Ectodermal cell (in vitro differentiated cells): Measurements from ENCODE around the gene WDFY2.

Experiments
- H3K27ac ChIP-seq: 2 replicates; pipeline ENCODE4 v1.7.0; 2013; ENCODE audit warnings: mild to moderate bottlenecking, low read depth, low read length; ENCODE audit not compliant: insufficient read depth, poor library complexity, severe bottlenecking
- H3K27me3 ChIP-seq: 2 replicates; pipeline ENCODE4 v1.7.0; 2013; ENCODE audit warnings: mild to moderate bottlenecking, low read length; ENCODE audit not compliant: insufficient read depth, control insufficient read depth, poor library complexity, severe bottlenecking
- H3K36me3 ChIP-seq: one replicate; pipeline ENCODE4 v1.7.0; 2013; ENCODE audit warnings: low read length; ENCODE audit not compliant: control insufficient read depth, insufficient read depth
- H3K4me1 ChIP-seq: one replicate; pipeline ENCODE4 v1.7.0; 2013; ENCODE audit warnings: low read length; ENCODE audit not compliant: control insufficient read depth, insufficient read depth
- H3K4me3 ChIP-seq: 2 replicates; pipeline ENCODE4 v1.7.0; 2013; ENCODE audit warnings: low read depth, low read length, control low read depth; ENCODE audit not compliant: insufficient read depth
- H3K9me3 ChIP-seq: 2 replicates; pipeline ENCODE4 v1.7.0; 2013; ENCODE audit warnings: mild to moderate bottlenecking, low read length, moderate library complexity; ENCODE audit not compliant: control insufficient read depth
- WGBS, 2 experiments: methylation state at CpG; one replicate each; pipeline ENCODE4 v1.1.7; 2013; ENCODE audit warnings: missing lambda C conversion rate in 2 of 2; 5-methylcytosine and 5-hydroxymethylcytosine counted together

The WDFY2 gene

GRCh38 chr13:51767100-51767499, 182.8 kb downstream of the WDFY2 start:
- 90 to 92% methylated on average over 8 of the region's 8 CpGs for WGBS, 2 experiments
- no peak overlapping the region for H3K27ac ChIP-seq
- no peaks in the 10 kb centered on the region for H3K9me3 ChIP-seq
- H3K36me3 ChIP-seq: peaks cover 4% of the 10 kb centered on the region
- no peaks in the 10 kb centered on the region for H3K27me3 ChIP-seq
- no peaks in the 10 kb centered on the region for H3K4me1 ChIP-seq
- no peak overlapping the region for H3K4me3 ChIP-seq

GRCh38 chr13:51768378-51768921, 184.2 kb downstream of the WDFY2 start:
- Histone ChIP-seq H3K9me3 (no peaks in the 10 kb centered on the region), H3K4me1 (no peaks in the 10 kb centered on the region), H3K36me3 (peaks cover 4% of the 10 kb centered on the region), H3K27me3 (no peaks in the 10 kb centered on the region), H3K4me3 (no peak overlapping the region), H3K27ac (no peak overlapping the region)
- 74 to 76% methylated on average over 15 of the region's 15 CpGs for WGBS, 2 experiments

GRCh38 chr13:51768976-51769375, 184.7 kb downstream of the WDFY2 start:
- peaks cover 4% of the 10 kb centered on the region for H3K36me3 ChIP-seq
- no peaks in the 10 kb centered on the region for H3K4me1 ChIP-seq
- no peaks in the 10 kb centered on the region for H3K9me3 ChIP-seq
- no peak overlapping the region for H3K4me3 ChIP-seq
- WGBS, 2 experiments: 91 to 93% methylated on average over 18 to 19 of the region's 19 CpGs
- H3K27ac ChIP-seq: no peak overlapping the region
- no peaks in the 10 kb centered on the region for H3K27me3 ChIP-seq

- Histone ChIP-seq H3K9me3 (no peaks in the 10 kb centered on the region), H3K27ac (no peak overlapping the region)
- 85 to 90% methylated on average over 11 of the region's 11 CpGs for WGBS, 2 experiments
Observed at GRCh38 chr13:51769455-51770127, 185.3 kb downstream of the WDFY2 start.

GRCh38 chr13:51770160-51770559, 185.9 kb downstream of the WDFY2 start:
- WGBS, 2 experiments: 90 to 95% methylated on average over 6 of the region's 6 CpGs
- no peaks in the 10 kb centered on the region for H3K4me1 ChIP-seq
- H3K4me3 ChIP-seq: no peak overlapping the region
- no peaks in the 10 kb centered on the region for H3K27me3 ChIP-seq
- peaks cover 4% of the 10 kb centered on the region for H3K36me3 ChIP-seq
- H3K9me3 ChIP-seq: no peaks in the 10 kb centered on the region
- no peak overlapping the region for H3K27ac ChIP-seq

More at GRCh38 chr13:51769455-51770127, 185.3 kb downstream of the WDFY2 start:
- H3K36me3 ChIP-seq: peaks cover 4% of the 10 kb centered on the region
- no peaks in the 10 kb centered on the region for H3K4me1 ChIP-seq
- no peaks in the 10 kb centered on the region for H3K27me3 ChIP-seq
- H3K4me3 ChIP-seq: no peak overlapping the region

- peaks cover 4% of the 10 kb centered on the region for H3K36me3 ChIP-seq
- 93 to 94% methylated on average over 11 of the region's 11 CpGs for WGBS, 2 experiments
- no peak overlapping the region for H3K4me3 ChIP-seq
- no peaks in the 10 kb centered on the region for H3K4me1 ChIP-seq
- no peaks in the 10 kb centered on the region for H3K9me3 ChIP-seq
- H3K27me3 ChIP-seq: no peaks in the 10 kb centered on the region
- no peak overlapping the region for H3K27ac ChIP-seq
Observed at GRCh38 chr13:51770681-51771417, 186.6 kb downstream of the WDFY2 start.

- no peak overlapping the region for H3K4me3 ChIP-seq
- 89 to 92% methylated on average over 17 of the region's 17 CpGs for WGBS, 2 experiments
- no peaks in the 10 kb centered on the region for H3K27me3 ChIP-seq
Observed at GRCh38 chr13:51771418-51772104, 187.3 kb downstream of the WDFY2 start.

GRCh38 chr13:51772105-51772455, 187.8 kb downstream of the WDFY2 start:
- no peaks in the 10 kb centered on the region for H3K9me3 ChIP-seq
- WGBS, 2 experiments: 89 to 92% methylated on average over 9 of the region's 9 CpGs

More at GRCh38 chr13:51771418-51772104, 187.3 kb downstream of the WDFY2 start:
- Histone ChIP-seq H3K27ac (no peak overlapping the region), H3K9me3 (no peaks in the 10 kb centered on the region), H3K4me1 (no peaks in the 10 kb centered on the region), H3K36me3 (no peaks in the 10 kb centered on the region)

GRCh38 chr13:51772781-51773180, 188.5 kb downstream of the WDFY2 start:
- Histone ChIP-seq H3K27ac (no peak overlapping the region), H3K4me1 (no peaks in the 10 kb centered on the region), H3K36me3 (no peaks in the 10 kb centered on the region), H3K4me3 (no peak overlapping the region), H3K9me3 (no peaks in the 10 kb centered on the region), H3K27me3 (no peaks in the 10 kb centered on the region)
- WGBS, 2 experiments: 96% methylated on average over 6 of the region's 6 CpGs

More at GRCh38 chr13:51772105-51772455, 187.8 kb downstream of the WDFY2 start:
- Histone ChIP-seq H3K4me3 (no peak overlapping the region), H3K4me1 (no peaks in the 10 kb centered on the region), H3K27me3 (no peaks in the 10 kb centered on the region), H3K36me3 (no peaks in the 10 kb centered on the region), H3K27ac (no peak overlapping the region)

- Histone ChIP-seq H3K4me3 (no peak overlapping the region), H3K9me3 (no peaks in the 10 kb centered on the region), H3K36me3 (no peaks in the 10 kb centered on the region), H3K4me1 (no peaks in the 10 kb centered on the region), H3K27me3 (no peaks in the 10 kb centered on the region), H3K27ac (no peak overlapping the region)
- 86 to 88% methylated on average over 11 of the region's 11 CpGs for WGBS, 2 experiments
Observed at GRCh38 chr13:51773515-51773914, 189.3 kb downstream of the WDFY2 start.
